HCT116 (cell line): ENCODE measurements around the gene HES6. TPM values are rescaled to one million over a fixed set of nuclear protein-coding genes. Genes with fewer than 3 reads are reported as not detected.
A peak's percentile ranks its signal among the peaks of the same experiment; 100 is the strongest.

Experiments used
- ATAC-seq: fragments of 200-7000 bp; cut with Tn5 transposase; 2 replicates; pipeline ENCODE4 v1.9.1; 2020; ENCODE audit warnings: mild to moderate bottlenecking, moderate library complexity
- BruUV-seq: library from RNA; stranded (reverse); fragments of 400-500 nt; replicated peaks from 2 replicates; lab custom pipeline; 2021; lab: Mats Ljungman, UMichigan
- CTCF ChIA-PET: fragments of 300-600 bp; sonication (Branson Sonifier 250); formaldehyde crosslinking; loops from one replicate; lab custom pipeline; 2021; ENCODE audit warnings: antibody characterized with exemption; lab: Charles Lee
- POLR2A ChIA-PET: fragments of 300-600, 350-600 bp; sonication (Branson Sonifier 250); formaldehyde crosslinking; loops from one replicate; lab custom pipeline; 2021; ENCODE audit warnings: antibody characterized with exemption; lab: Charles Lee
- RAD21 ChIA-PET, 2 experiments: fragments of 300-600 bp; sonication (Branson Sonifier 250); formaldehyde crosslinking; loops; one replicate each; lab custom pipeline; 2023; ENCODE audit warnings: low total read pairs in 2 of 2; ENCODE audit not compliant: uncharacterized antibody in 2 of 2, unreplicated experiment in 2 of 2, low non-redundant PET in 1 of 2; lab: Charles Lee
- DNase-seq: peaks from one replicate; pipeline ENCODE4 v3.0.0-alpha.2; 2010; ENCODE audit warnings: low read depth, low spot score
- H2AFZ ChIP-seq: fragments of 200-600 bp; shearing (Covaris generic), sonication (generic); 2 replicates; pipeline ENCODE4 v1.6.1; 2017; ENCODE audit warnings: low read depth, mixed run types, mixed read lengths, antibody characterized with exemption, low read length; ENCODE audit not compliant: poor library complexity, severe bottlenecking
- H3K27ac ChIP-seq: 2 replicates; pipeline ENCODE4 v1.5.1; 2012; ENCODE audit warnings: low read depth, low read length
- H3K27me3 ChIP-seq: fragments of 200-600 bp; sonication (generic); 2 replicates; pipeline ENCODE4 v1.6.1; 2016; ENCODE audit warnings: mixed run types, low read length, mixed read lengths; ENCODE audit not compliant: insufficient read depth
- H3K36me3 ChIP-seq, 2 experiments: fragments of 200-500 bp in 1 of 2; fragments of 200-600 bp in 1 of 2; sonication (Bioruptor generic) in 1 of 2; sonication (generic) in 1 of 2; 2 replicates each; pipeline versions ENCODE4 v1.5.1 to v1.6.1; 2014 to 2016; ENCODE audit warnings: low read length in 2 of 2, inconsistent platforms in 1 of 2, mixed read lengths in 1 of 2, mixed run types in 1 of 2; ENCODE audit not compliant: insufficient read depth in 2 of 2, control insufficient read depth in 1 of 2
- H3K4me1 ChIP-seq, 2 experiments: fragments of 200-600 bp in 1 of 2; sonication (generic) in 1 of 2; 2 replicates each; pipeline versions ENCODE4 v1.5.1 to v1.6.1; 2012 to 2017; ENCODE audit warnings: low read length in 2 of 2, inconsistent platforms in 1 of 2, mild to moderate bottlenecking in 1 of 2, mixed read lengths in 1 of 2, mixed run types in 1 of 2, moderate library complexity in 1 of 2; ENCODE audit not compliant: insufficient read depth in 2 of 2, control insufficient read depth in 1 of 2
- H3K4me2 ChIP-seq: fragments of 200-600 bp; sonication (generic); 2 replicates; pipeline ENCODE4 v1.6.1; 2017; ENCODE audit warnings: mixed run types, low read length, mixed read lengths
- H3K4me3 ChIP-seq, 2 experiments: fragments of 200-600 bp in 1 of 2; sonication (generic) in 1 of 2; replicated peaks in 1 of 2; 2 replicates each; pipeline ENCODE4 v1.5.1; 2011 to 2016; ENCODE audit warnings: low read length in 2 of 2, control low read depth in 1 of 2, low read depth in 1 of 2, mild to moderate bottlenecking in 1 of 2, mixed read lengths in 1 of 2, mixed run types in 1 of 2
- H3K79me2 ChIP-seq: fragments of 200-600 bp; sonication (generic); 2 replicates; pipeline ENCODE4 v1.6.1; 2017; ENCODE audit warnings: mild to moderate bottlenecking, mixed run types, low read length, moderate library complexity, mixed read lengths; ENCODE audit not compliant: insufficient read depth
- H3K9ac ChIP-seq: fragments of 200-600 bp; sonication (generic); 2 replicates; pipeline ENCODE4 v1.6.1; 2016; ENCODE audit warnings: low read length, mixed read lengths
- H3K9me2 ChIP-seq: fragments of 200-600 bp; sonication (generic), shearing (Covaris generic); 2 replicates; pipeline ENCODE4 v1.6.1; 2017; ENCODE audit warnings: mixed run types, mild to moderate bottlenecking, moderate library complexity; ENCODE audit not compliant: insufficient read depth
- H3K9me3 ChIP-seq, 2 experiments: fragments of 200-500 bp in 1 of 2; fragments of 200-600 bp in 1 of 2; sonication (Bioruptor generic) in 1 of 2; sonication (generic) in 1 of 2; 2 replicates each; pipeline ENCODE4 v1.6.1; 2014 to 2017; ENCODE audit warnings: low read length in 2 of 2, mixed read lengths in 2 of 2, inconsistent platforms in 1 of 2, low read depth in 1 of 2, mild to moderate bottlenecking in 1 of 2, mixed run types in 1 of 2, moderate library complexity in 1 of 2; ENCODE audit not compliant: control insufficient read depth in 1 of 2, insufficient read depth in 1 of 2
- H4K20me1 ChIP-seq: fragments of 200-600 bp; sonication (generic), shearing (Covaris generic); 2 replicates; pipeline ENCODE4 v1.6.1; 2017; ENCODE audit warnings: mixed run types, mild to moderate bottlenecking, moderate library complexity; ENCODE audit not compliant: insufficient read depth
- CBX3 ChIP-seq: IDR thresholded peaks from 2 replicates; pipeline ENCODE4 v1.6.1; 2012; ENCODE audit warnings: low read depth
- CEBPB ChIP-seq: IDR thresholded peaks from 2 replicates; pipeline ENCODE4 v1.6.1; 2012; ENCODE audit warnings: low read depth
- EZH2phosphoT487 ChIP-seq: fragments of 200-600 bp; IDR thresholded peaks from 2 replicates; pipeline ENCODE4 v1.6.1; 2018; ENCODE audit warnings: antibody characterized with exemption, borderline replicate concordance
- FOSL1 ChIP-seq: IDR thresholded peaks from 2 replicates; pipeline ENCODE4 v1.6.1; 2012; ENCODE audit warnings: low read depth
- POLR2A ChIP-seq: IDR thresholded peaks from 2 replicates; pipeline ENCODE4 v1.7.0; 2011; ENCODE audit warnings: borderline replicate concordance; ENCODE audit not compliant: insufficient read depth, insufficient read length; ENCODE audit errors: extremely low read depth
- POLR2AphosphoS5 ChIP-seq: IDR thresholded peaks from 2 replicates; pipeline ENCODE4 v1.6.1; 2011; ENCODE audit warnings: mild to moderate bottlenecking, low read depth, low read length, moderate library complexity
- RAD21 ChIP-seq: IDR thresholded peaks from 2 replicates; pipeline ENCODE4 v1.6.1; 2012; ENCODE audit warnings: low read depth, mild to moderate bottlenecking
- SP1 ChIP-seq: IDR thresholded peaks from 2 replicates; pipeline ENCODE4 v1.6.1; 2012; ENCODE audit warnings: low read depth
- SRF ChIP-seq: IDR thresholded peaks from 2 replicates; pipeline ENCODE4 v1.6.1; 2012; ENCODE audit warnings: low read depth
- TCF7L2 ChIP-seq: IDR thresholded peaks from 2 replicates; pipeline ENCODE4 v1.7.0; 2011; ENCODE audit warnings: borderline replicate concordance, inconsistent platforms; ENCODE audit not compliant: insufficient read depth, insufficient read length; ENCODE audit errors: extremely low read depth
- ZFX ChIP-seq: fragments of 450-650 bp; IDR thresholded peaks from 2 replicates; pipeline ENCODE4 v1.6.1; 2017
- intact Hi-C: fragments of 100-400 bp; cut with micrococcal nuclease; formaldehyde crosslinking; loops from 2 replicates; pipeline ENCODE4 v1.10.0; 2022
- total RNA-seq: library from RNA; stranded (reverse); gene quantifications from one replicate; pipeline ENCODE4 v1.2.1, GENCODE V29; 2021; ENCODE audit not compliant: unreplicated experiment
- TF ChIP-seq, protein P1 (sequence below): IDR thresholded peaks from 2 replicates; pipeline ENCODE4 v1.6.1; 2012
- TF ChIP-seq, protein P2 (sequence below): IDR thresholded peaks from 2 replicates; pipeline ENCODE4 v1.6.1; 2012
- TF ChIP-seq, protein P3 (sequence below): IDR thresholded peaks from 2 replicates; pipeline ENCODE4 v1.6.1; 2012; ENCODE audit warnings: low read depth
- TF ChIP-seq, protein P4 (sequence below): IDR thresholded peaks from 2 replicates; pipeline ENCODE4 v1.6.1; 2011; ENCODE audit warnings: mild to moderate bottlenecking, low read length, moderate library complexity; ENCODE audit not compliant: insufficient replicate concordance; ENCODE audit errors: extremely low read depth

The HES6 gene
- total RNA-seq, 1 experiment from 2014 or later = 47.8 TPM

DNA sequence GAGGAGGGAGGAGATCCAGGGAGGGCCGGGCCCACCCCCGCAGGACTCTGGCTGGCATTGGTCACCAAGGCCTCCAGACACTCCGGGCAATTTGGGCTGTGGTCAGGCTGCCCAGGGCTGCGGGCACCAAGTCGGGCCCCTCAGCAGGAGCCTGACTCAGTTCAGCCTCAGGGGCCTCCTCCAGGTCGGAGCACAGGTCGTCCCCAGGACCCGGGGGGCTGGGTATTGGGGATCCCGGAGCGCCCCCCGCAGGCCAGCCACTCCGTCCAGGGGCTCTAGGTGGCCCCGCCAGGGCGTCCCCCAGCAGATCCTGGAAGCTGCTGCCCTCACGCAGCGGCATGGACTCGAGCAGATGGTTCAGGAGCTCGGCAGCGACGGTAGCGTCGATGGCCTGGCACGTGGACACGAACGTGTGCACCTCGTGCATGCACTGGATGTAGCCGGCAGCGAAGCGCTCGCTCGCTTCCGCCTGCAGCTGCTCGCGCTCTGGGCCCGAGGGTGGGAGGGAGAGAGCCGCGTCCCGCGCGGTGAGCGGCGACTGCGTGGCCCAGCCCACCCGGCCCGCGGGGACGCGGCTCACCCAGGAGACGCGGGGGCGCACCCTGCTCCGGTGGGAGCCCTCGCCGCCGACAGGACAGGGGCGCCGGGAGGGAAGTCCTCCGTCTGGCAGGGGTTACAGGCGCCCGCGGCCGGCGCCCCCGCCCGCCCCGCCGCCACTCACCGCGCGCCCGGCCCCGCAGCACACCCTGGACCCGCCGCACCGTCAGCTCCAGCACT, 884 bp downstream of the HES6 start (continued):
- TF ChIP-seq TCF7L2 (peak; percentile 19), CEBPB (no peak), SRF (no peak)

DNA sequence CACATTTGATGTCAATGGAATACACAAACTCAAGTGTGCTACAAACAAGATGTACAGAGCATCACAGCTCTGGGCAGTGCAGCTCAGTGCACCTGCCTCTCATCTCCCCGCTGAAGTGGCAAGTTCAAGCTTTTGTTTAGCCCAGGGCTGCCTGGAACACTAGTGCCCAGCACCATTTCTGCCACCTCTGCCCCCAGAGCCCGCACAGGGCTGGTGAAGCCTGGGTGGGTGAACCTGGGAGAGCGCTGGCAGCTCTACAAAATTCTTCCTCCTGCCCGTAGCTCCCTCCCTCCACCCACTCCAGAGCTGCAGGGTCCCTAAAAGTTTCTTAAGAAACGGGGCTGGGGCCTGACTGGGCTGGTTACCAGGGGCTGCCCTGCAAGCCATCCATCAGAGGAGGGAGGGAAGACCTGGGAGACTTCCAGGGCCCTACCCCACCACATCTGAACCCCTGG, 1.5 kb downstream of the HES6 start:
- H3K9ac ChIP-seq = peak overlapping the region; percentile 73; the same call in 1 of the 2 replicates
- H3K4me3 ChIP-seq = peak overlapping the region; percentile 56 to 69
- ChIA-PET CTCF (no interaction called here), POLR2A (no interaction called here), RAD21 (no interaction called here)
- H3K4me2 ChIP-seq = peak overlapping the region; percentile 99
- no peaks in the 10 kb centered on the region for H3K9me2 ChIP-seq
- no peaks in the 10 kb centered on the region; the same call in 1 of the 2 replicates for H3K79me2 ChIP-seq
- DNase-seq (no peak), ATAC-seq (no peak)
- TSS peak; percentile 92 for BruUV-seq
- H3K4me1 ChIP-seq = peaks cover 15 to 35% of the 10 kb centered on the region in 2 experiments
- H2AFZ ChIP-seq = no peak overlapping the region
- intact Hi-C loops = no loop called here
- H3K36me3 ChIP-seq = no peaks in the 10 kb centered on the region
- H4K20me1 ChIP-seq = no peaks in the 10 kb centered on the region
- H3K9me3 ChIP-seq = no peaks in the 10 kb centered on the region
- peak overlapping the region; percentile 16; the same call in 1 of the 2 replicates for H3K27ac ChIP-seq
- TF ChIP-seq FOSL1 = no peak
- no peak for TF ChIP-seq RAD21
- TF ChIP-seq, protein P1, sequence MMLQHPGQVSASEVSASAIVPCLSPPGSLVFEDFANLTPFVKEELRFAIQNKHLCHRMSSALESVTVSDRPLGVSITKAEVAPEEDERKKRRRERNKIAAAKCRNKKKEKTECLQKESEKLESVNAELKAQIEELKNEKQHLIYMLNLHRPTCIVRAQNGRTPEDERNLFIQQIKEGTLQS = no peak
- no peak for TF ChIP-seq SP1
- no peak for TF ChIP-seq EZH2phosphoT487
- TF ChIP-seq, protein P2, sequence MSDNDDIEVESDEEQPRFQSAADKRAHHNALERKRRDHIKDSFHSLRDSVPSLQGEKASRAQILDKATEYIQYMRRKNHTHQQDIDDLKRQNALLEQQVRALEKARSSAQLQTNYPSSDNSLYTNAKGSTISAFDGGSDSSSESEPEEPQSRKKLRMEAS = no peak
- no peak for TF ChIP-seq CBX3
- TF ChIP-seq ZFX = no peak
- TF ChIP-seq POLR2A = no peak
- TF ChIP-seq, protein P3, sequence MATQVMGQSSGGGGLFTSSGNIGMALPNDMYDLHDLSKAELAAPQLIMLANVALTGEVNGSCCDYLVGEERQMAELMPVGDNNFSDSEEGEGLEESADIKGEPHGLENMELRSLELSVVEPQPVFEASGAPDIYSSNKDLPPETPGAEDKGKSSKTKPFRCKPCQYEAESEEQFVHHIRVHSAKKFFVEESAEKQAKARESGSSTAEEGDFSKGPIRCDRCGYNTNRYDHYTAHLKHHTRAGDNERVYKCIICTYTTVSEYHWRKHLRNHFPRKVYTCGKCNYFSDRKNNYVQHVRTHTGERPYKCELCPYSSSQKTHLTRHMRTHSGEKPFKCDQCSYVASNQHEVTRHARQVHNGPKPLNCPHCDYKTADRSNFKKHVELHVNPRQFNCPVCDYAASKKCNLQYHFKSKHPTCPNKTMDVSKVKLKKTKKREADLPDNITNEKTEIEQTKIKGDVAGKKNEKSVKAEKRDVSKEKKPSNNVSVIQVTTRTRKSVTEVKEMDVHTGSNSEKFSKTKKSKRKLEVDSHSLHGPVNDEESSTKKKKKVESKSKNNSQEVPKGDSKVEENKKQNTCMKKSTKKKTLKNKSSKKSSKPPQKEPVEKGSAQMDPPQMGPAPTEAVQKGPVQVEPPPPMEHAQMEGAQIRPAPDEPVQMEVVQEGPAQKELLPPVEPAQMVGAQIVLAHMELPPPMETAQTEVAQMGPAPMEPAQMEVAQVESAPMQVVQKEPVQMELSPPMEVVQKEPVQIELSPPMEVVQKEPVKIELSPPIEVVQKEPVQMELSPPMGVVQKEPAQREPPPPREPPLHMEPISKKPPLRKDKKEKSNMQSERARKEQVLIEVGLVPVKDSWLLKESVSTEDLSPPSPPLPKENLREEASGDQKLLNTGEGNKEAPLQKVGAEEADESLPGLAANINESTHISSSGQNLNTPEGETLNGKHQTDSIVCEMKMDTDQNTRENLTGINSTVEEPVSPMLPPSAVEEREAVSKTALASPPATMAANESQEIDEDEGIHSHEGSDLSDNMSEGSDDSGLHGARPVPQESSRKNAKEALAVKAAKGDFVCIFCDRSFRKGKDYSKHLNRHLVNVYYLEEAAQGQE = no peak
- TF ChIP-seq, protein P4, sequence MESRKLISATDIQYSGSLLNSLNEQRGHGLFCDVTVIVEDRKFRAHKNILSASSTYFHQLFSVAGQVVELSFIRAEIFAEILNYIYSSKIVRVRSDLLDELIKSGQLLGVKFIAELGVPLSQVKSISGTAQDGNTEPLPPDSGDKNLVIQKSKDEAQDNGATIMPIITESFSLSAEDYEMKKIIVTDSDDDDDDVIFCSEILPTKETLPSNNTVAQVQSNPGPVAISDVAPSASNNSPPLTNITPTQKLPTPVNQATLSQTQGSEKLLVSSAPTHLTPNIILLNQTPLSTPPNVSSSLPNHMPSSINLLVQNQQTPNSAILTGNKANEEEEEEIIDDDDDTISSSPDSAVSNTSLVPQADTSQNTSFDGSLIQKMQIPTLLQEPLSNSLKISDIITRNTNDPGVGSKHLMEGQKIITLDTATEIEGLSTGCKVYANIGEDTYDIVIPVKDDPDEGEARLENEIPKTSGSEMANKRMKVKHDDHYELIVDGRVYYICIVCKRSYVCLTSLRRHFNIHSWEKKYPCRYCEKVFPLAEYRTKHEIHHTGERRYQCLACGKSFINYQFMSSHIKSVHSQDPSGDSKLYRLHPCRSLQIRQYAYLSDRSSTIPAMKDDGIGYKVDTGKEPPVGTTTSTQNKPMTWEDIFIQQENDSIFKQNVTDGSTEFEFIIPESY = no peak
- TF ChIP-seq POLR2AphosphoS5 = no peak
- TF ChIP-seq, all 23 proteins: peak for 0
- H3K27me3 ChIP-seq = no peaks in the 10 kb centered on the region
